Osteocyte (in vitro differentiated cells): ENCODE measurements around the gene WDSUB1. TPM values are rescaled to one million over a fixed set of nuclear protein-coding genes. Genes with fewer than 3 reads are reported as not detected.
A peak's percentile ranks its signal among the peaks of the same experiment; 100 is the strongest.

Experiments
- DNase-seq: peaks from one replicate; pipeline ENCODE4 v3.0.0; 2021; ENCODE audit warnings: mixed read lengths; ENCODE audit not compliant: unreplicated experiment; ENCODE audit errors: extremely low spot score
- H3K27ac Mint-ChIP-seq: one replicate; pipeline ENCODE4 v1.8.0; 2021; ENCODE audit warnings: mild to moderate bottlenecking, mixed read lengths; ENCODE audit not compliant: unreplicated experiment
- H3K27me3 Mint-ChIP-seq: one replicate; pipeline ENCODE4 v1.8.0; 2021; ENCODE audit warnings: mixed read lengths; ENCODE audit not compliant: unreplicated experiment
- H3K36me3 Mint-ChIP-seq: one replicate; pipeline ENCODE4 v1.8.0; 2021; ENCODE audit warnings: mixed read lengths; ENCODE audit not compliant: unreplicated experiment
- H3K4me1 Mint-ChIP-seq: one replicate; pipeline ENCODE4 v1.8.0; 2021; ENCODE audit warnings: mixed read lengths; ENCODE audit not compliant: unreplicated experiment
- H3K4me3 Mint-ChIP-seq: one replicate; pipeline ENCODE4 v1.8.0; 2021; ENCODE audit warnings: mild to moderate bottlenecking, moderate library complexity, mixed read lengths; ENCODE audit not compliant: unreplicated experiment
- H3K9me3 Mint-ChIP-seq: one replicate; pipeline ENCODE4 v1.8.0; 2021; ENCODE audit warnings: mixed read lengths; ENCODE audit not compliant: unreplicated experiment
- total RNA-seq: library from RNA; stranded (reverse); gene quantifications from 2 replicates; pipeline ENCODE4 v1.2.1, GENCODE V29; 2021
- TF ChIP-seq, protein P1 (sequence below): fragments of 200-600 bp; sonication (generic); IDR thresholded peaks from 2 replicates; pipeline ENCODE4 v1.5.0; 2021; ENCODE audit warnings: antibody characterized with exemption, mild to moderate bottlenecking, moderate library complexity

Gene WDSUB1
- total RNA-seq, 1 donor from 2014 or later, result 14.7 TPM

DNA sequence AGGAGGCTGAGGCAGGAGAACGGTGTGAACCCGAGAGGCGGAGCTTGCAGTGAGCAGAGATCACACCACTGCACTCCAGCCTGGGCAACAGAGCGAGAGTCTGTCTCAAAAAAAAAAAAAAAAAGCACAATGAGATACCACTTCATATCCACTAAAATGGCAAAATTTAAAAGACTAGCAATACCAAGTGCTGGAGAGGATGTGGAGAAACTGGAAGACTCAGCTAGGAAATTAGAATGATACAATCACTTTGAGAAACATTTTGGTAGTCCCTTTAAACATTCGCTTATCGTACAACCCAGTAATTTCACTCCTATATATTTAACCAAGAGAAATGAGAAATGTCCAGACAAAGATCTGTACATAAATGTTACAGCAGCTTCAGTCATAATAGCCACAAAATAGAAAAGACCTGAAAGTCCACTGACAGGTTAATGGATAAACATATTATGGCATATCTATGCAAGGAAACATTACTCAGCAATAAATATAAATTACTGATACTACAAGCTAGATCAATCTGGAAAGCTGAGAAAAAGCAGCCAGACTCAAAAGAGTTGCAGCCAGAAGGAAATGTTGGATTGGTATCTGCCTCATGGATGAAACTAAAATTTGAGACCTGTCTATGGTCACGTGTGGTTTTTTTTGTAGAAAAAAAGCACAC, 40.0 kb downstream of the WDSUB1 start:
- peaks cover 5% of the 10 kb centered on the region for H3K9me3 Mint-ChIP-seq
- DNase-seq, result no peak
- no peak overlapping the region for H3K27ac Mint-ChIP-seq
- peaks cover 53% of the 10 kb centered on the region for H3K36me3 Mint-ChIP-seq
- TF ChIP-seq, protein P1, sequence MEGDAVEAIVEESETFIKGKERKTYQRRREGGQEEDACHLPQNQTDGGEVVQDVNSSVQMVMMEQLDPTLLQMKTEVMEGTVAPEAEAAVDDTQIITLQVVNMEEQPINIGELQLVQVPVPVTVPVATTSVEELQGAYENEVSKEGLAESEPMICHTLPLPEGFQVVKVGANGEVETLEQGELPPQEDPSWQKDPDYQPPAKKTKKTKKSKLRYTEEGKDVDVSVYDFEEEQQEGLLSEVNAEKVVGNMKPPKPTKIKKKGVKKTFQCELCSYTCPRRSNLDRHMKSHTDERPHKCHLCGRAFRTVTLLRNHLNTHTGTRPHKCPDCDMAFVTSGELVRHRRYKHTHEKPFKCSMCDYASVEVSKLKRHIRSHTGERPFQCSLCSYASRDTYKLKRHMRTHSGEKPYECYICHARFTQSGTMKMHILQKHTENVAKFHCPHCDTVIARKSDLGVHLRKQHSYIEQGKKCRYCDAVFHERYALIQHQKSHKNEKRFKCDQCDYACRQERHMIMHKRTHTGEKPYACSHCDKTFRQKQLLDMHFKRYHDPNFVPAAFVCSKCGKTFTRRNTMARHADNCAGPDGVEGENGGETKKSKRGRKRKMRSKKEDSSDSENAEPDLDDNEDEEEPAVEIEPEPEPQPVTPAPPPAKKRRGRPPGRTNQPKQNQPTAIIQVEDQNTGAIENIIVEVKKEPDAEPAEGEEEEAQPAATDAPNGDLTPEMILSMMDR, result no peak
- peaks cover 21% of the 10 kb centered on the region for H3K4me1 Mint-ChIP-seq
- no peak overlapping the region for H3K4me3 Mint-ChIP-seq
- H3K27me3 Mint-ChIP-seq, result no peaks in the 10 kb centered on the region

DNA sequence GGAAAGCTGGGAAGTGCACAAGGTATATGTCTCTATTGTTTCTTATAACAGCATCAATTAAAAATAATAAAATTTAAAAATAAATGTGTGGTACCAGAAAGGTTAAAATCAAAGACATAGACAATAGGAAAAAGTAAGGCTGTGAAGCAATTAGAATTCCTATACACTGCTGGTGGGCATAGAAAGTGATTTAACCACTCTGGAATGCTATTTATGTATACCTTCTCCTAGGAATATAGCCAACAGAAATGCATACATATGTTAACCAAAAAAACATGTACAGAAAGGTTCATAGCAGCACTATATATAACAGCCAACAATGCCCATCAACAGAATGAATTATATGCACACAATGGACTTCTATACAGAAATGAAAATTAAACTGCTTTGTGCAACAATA, 43.0 kb downstream of the WDSUB1 start:
- H3K4me3 Mint-ChIP-seq, result no peak overlapping the region
- H3K4me1 Mint-ChIP-seq, result peaks cover 22% of the 10 kb centered on the region
- no peak overlapping the region for H3K27ac Mint-ChIP-seq
- peaks cover 63% of the 10 kb centered on the region for H3K36me3 Mint-ChIP-seq
- TF ChIP-seq, protein P1, result no peak
- H3K27me3 Mint-ChIP-seq, result no peaks in the 10 kb centered on the region
- no peak for DNase-seq
- H3K9me3 Mint-ChIP-seq, result peaks cover 5% of the 10 kb centered on the region

DNA sequence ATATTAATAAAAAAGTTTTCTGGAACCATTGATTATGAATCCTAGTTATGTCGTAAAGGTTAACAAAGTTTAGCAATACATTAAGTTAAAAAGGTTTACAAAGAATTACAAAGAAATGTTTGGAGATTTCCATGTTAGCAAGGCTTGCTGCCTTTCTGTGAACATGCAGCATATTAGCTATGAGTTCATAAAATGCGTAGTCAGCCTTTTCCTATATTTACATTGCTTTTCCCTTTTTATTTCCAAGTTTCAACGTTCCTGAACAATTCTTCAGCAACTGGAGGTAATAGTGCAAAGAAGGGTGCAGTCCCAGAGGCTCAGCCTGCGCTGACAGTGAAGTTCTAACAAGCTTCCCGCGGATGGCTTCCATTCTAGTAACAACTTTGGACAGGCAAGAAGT, 51.6 kb downstream of the WDSUB1 start:
- H3K4me3 Mint-ChIP-seq, result no peak overlapping the region
- no peaks in the 10 kb centered on the region for H3K27me3 Mint-ChIP-seq
- peaks cover 48% of the 10 kb centered on the region for H3K36me3 Mint-ChIP-seq
- H3K27ac Mint-ChIP-seq, result no peak overlapping the region
- peaks cover 15% of the 10 kb centered on the region for H3K4me1 Mint-ChIP-seq
- TF ChIP-seq, protein P1, result no peak
- no peaks in the 10 kb centered on the region for H3K9me3 Mint-ChIP-seq
- no peak for DNase-seq

DNA sequence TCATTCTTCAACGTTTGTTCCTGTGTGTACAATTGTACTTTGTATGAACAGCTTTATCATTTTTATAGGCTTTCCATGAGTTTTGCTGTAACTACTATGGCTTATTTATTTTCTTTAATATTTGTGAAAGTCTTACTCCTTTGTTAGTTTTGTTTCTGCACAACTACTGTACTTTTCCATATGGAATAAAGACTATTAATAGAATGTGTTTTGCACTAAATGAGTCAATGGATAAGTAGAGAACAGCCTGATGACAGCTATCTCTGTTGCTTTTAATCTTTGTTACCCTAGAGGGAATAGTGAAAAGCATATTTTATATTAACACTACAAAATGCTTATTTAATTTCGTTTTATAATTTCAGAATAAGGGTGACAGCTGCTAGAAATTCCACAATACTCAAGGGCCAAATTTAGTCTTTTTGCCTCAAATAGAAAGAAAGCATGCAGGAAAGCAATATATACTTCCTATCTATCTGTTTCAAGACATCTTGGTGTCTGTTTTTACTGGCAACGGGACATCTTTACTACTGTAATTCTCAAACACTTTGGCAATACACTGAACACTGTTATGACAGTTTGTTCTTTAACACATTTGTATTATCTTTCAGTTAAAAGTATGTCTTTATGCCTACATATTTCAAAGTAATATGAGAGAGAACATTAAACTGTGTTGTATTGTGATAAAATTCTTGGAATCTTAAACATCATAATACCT, 53.9 kb downstream of the WDSUB1 start:
- TF ChIP-seq, protein P1, result no peak
- H3K36me3 Mint-ChIP-seq, result peaks cover 46% of the 10 kb centered on the region
- peaks cover 15% of the 10 kb centered on the region for H3K4me1 Mint-ChIP-seq
- peak overlapping the region; percentile 48 for H3K27ac Mint-ChIP-seq
- H3K9me3 Mint-ChIP-seq, result no peaks in the 10 kb centered on the region
- no peaks in the 10 kb centered on the region for H3K27me3 Mint-ChIP-seq
- DNase-seq, result no peak
- H3K4me3 Mint-ChIP-seq, result no peak overlapping the region

DNA sequence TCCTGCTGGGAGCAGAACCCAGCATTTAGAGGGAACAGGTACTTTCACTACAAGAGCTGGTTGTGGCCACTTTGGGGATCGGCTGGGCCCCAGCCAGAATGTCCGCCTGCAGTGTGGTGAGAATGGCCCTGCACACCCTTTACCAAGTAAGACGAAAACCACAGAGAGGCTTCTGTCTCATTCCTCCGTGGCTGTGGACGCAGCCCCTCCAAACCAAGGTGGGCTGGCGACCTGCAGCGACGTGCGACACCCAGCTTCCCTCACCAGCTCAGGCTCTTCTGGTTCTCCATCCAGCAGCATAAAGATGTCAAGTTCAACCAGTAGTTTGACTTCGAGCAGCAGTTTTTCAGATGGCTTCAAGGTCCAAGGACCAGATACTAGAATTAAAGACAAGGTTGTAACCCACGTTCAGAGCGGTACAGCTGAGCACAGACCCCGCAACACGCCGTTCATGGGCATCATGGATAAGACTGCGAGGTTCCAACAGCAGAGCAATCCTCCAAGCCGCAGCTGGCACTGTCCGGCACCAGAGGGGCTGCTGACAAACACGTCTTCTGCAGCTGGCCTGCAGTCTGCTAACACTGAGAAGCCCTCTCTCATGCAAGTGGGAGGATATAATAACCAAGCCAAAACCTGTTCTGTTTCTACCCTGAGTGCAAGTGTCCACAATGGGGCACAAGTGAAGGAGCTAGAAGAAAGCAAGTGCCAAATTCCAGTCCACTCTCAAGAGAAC, 56.2 kb downstream of the WDSUB1 start:
- TF ChIP-seq, protein P1, result no peak
- no peak overlapping the region for H3K27ac Mint-ChIP-seq
- no peaks in the 10 kb centered on the region for H3K9me3 Mint-ChIP-seq
- no peaks in the 10 kb centered on the region for H3K27me3 Mint-ChIP-seq
- no peak overlapping the region for H3K4me3 Mint-ChIP-seq
- peaks cover 46% of the 10 kb centered on the region for H3K36me3 Mint-ChIP-seq
- peaks cover 25% of the 10 kb centered on the region for H3K4me1 Mint-ChIP-seq
- peak; percentile 65 for DNase-seq
